Measurements from ENCODE around the gene TICAM1. TPM values are rescaled to one million over a fixed set of nuclear protein-coding genes. Genes with fewer than 3 reads are reported as not detected.

The TICAM1 gene
- total and polyA plus RNA-seq, 2 of the 13 experiments (the other 11 are each of a cell fraction or from before 2014, with no cell fraction given) = 0.33 to 0.95 TPM

GRCh38 chr19:4803736-4804695 is 27.5 kb downstream of the TICAM1 start (continued):
- TF ChIP-seq ZNF713 (CRISPR knock-in tag; IDR thresholded peaks at IDR 0.05) = no peak
- no peak for TF ChIP-seq ZNF496 (CRISPR knock-in tag; IDR thresholded peaks at IDR 0.05; ENCODE audit: insufficient replicate concordance)
- TF ChIP-seq ZNF773 (CRISPR knock-in tag; IDR thresholded peaks at IDR 0.05; ENCODE audit: borderline replicate concordance) = no peak
- TF ChIP-seq IRF9 (CRISPR knock-in tag; IDR thresholded peaks at IDR 0.05; ENCODE audit: borderline replicate concordance) = no peak
- TF ChIP-seq PCBP2 (optimal IDR thresholded peaks at IDR 0.05; ENCODE audit: low read depth, low read length, poor library complexity, severe bottlenecking) = no peak
- TF ChIP-seq ZNF770 (CRISPR knock-in tag; IDR thresholded peaks at IDR 0.05) = peak; percentile 29; the same call in 1 of the 2 replicates
- TF ChIP-seq ZNF83 (CRISPR knock-in tag; IDR thresholded peaks at IDR 0.05; ENCODE audit: borderline replicate concordance) = no peak
- TF ChIP-seq KDM4B (CRISPR knock-in tag; IDR thresholded peaks at IDR 0.05) = no peak
- TF ChIP-seq BCL6 (CRISPR knock-in tag; IDR thresholded peaks at IDR 0.05) = no peak
- TF ChIP-seq EEA1 (CRISPR knock-in tag; IDR thresholded peaks at IDR 0.05; ENCODE audit: borderline replicate concordance) = no peak
- TF ChIP-seq RBM39 (IDR thresholded peaks at IDR 0.05; ENCODE audit: low read depth, low read length, poor library complexity, severe bottlenecking) = no peak
- TF ChIP-seq MAFG (CRISPR knock-in tag; IDR thresholded peaks at IDR 0.05) = no peak
- TF ChIP-seq MAZ (IDR thresholded peaks at IDR 0.05; ENCODE audit: borderline replicate concordance, low read depth, low read length) = no peak
- no peak for TF ChIP-seq MAZ (CRISPR knock-in tag; IDR thresholded peaks at IDR 0.05; ENCODE audit: low read depth)
- TF ChIP-seq ZNF451 (CRISPR knock-in tag; IDR thresholded peaks at IDR 0.05) = no peak
- no peak for TF ChIP-seq HDAC2 (CRISPR knock-in tag; IDR thresholded peaks at IDR 0.05)
- no peak for TF ChIP-seq NR2F6 (IDR thresholded peaks at IDR 0.05)
- TF ChIP-seq NR2F6 (CRISPR knock-in tag; IDR thresholded peaks at IDR 0.05) = peak; percentile 42; the same call in 1 of the 2 replicates
- no peak for TF ChIP-seq JUND (CRISPR knock-in tag; IDR thresholded peaks at IDR 0.05)
- TF ChIP-seq KDM2A (CRISPR knock-in tag; IDR thresholded peaks at IDR 0.05; ENCODE audit: borderline replicate concordance, low read depth) = peak; percentile 59; the same call in 1 of the 2 replicates
- TF ChIP-seq GABPB1 (CRISPR knock-in tag; IDR thresholded peaks at IDR 0.05) = peak; percentile 28; the same call in 1 of the 2 replicates
- no peak for TF ChIP-seq NRL (CRISPR knock-in tag; IDR thresholded peaks at IDR 0.05; ENCODE audit: borderline replicate concordance)
- TF ChIP-seq ZNF562 (CRISPR knock-in tag; IDR thresholded peaks at IDR 0.05; ENCODE audit: borderline replicate concordance) = no peak
- TF ChIP-seq CENPT (CRISPR knock-in tag; IDR thresholded peaks at IDR 0.05; ENCODE audit: low read depth) = no peak
- TF ChIP-seq MIER2 (CRISPR knock-in tag; IDR thresholded peaks at IDR 0.05) = 0 out of 2 replicates have a peak, but pooled peaks have one; percentile 44
- TF ChIP-seq ZKSCAN8 (CRISPR knock-in tag; IDR thresholded peaks at IDR 0.05; ENCODE audit: borderline replicate concordance) = no peak
- TF ChIP-seq ZNF329 (CRISPR knock-in tag; IDR thresholded peaks at IDR 0.05; ENCODE audit: low read depth) = 0 out of 2 replicates have a peak, but pooled peaks have one; percentile 4
- TF ChIP-seq ZNF629 (CRISPR knock-in tag; conservative IDR thresholded peaks at IDR 0.05) = no peak

Data from HepG2 (cell line).